Activated CD4-positive, alpha-beta T cell treated with anti-CD3 and anti-CD28 coated beads for 4 hours (primary cell): ENCODE results near the gene TP53INP2.
"Not testable (repeated sequence)": the region's sequence is repeated elsewhere in the genome, so short reads cannot be mapped to it uniquely, and the experiment has no call there.

Source experiments
- DNase-seq, 2 donors: peaks; one replicate each; pipeline ENCODE4 v3.0.0-alpha.2; 2020

TP53INP2 gene, protein sequence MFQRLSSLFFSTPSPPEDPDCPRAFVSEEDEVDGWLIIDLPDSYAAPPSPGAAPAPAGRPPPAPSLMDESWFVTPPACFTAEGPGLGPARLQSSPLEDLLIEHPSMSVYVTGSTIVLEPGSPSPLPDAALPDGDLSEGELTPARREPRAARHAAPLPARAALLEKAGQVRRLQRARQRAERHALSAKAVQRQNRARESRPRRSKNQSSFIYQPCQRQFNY

GRCh38 chr20:34704177-34705007 is at the start of gene TP53INP2:
TP53INP2 (plus strand) TSS chr20:34704344; CDS start chr20:34708740, 4,396 bp downstream.
- peak; percentile 82 to 84 for DNase-seq

DNA sequence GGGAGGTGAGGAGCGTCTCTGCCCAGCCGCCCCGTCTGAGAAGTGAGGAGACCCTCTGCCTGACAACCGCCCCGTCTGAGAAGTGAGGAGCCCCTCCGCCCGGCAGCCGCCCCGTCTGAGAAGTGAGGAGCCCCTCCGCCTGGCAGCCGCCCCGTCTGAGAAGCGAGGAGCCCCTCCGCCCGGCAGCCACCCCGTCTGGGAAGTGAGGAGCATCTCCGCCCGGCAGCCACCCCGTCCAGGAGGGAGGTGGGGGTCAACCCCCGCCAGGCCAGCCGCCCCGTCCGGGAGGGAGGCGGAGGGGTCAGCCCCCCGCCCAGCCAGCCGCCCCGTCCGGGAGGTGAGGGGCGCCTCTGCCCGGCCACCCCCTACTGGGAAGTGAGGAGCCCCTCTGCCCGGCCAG is 45.5 kb upstream of the TP53INP2 start:
- not testable (repeated sequence) for DNase-seq

GRCh38 chr20:34661811-34662210 is 42.3 kb upstream of the TP53INP2 start:
- DNase-seq, result not testable (repeated sequence)

DNA sequence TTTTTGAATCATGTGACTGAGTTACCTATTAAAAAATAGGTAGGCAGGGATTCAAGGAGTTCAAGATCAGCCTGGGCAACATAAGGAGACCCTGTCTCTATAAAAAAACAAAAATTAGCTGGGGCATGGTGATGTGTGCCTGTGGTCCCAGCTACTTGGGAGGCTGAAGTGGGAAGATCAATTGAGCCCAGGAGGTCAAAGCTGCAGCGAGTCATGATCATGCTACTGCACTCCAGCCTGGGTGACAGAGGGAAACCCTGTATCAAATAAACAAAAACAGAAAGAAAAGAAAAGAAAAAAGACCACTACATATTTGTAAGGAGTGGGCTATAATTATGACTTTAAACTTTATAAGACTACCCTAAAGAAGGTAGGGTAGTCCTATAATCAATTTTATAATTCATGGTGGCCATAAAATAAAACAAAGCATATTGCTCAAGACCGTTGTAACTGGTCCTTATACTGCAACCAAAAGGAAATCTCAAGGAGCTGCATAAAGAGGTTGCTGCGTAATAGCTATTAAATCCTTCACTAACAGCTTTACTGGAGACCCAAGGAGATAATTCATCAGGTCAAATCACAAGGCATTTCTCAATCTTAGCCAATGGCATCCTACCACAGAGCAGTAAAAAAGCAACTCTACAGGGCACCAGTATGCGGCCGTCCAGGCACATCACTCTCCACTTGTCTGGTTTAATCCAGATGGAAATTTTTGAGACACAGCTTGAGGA is 40.8 kb upstream of the TP53INP2 start:
- no peak for DNase-seq

DNA sequence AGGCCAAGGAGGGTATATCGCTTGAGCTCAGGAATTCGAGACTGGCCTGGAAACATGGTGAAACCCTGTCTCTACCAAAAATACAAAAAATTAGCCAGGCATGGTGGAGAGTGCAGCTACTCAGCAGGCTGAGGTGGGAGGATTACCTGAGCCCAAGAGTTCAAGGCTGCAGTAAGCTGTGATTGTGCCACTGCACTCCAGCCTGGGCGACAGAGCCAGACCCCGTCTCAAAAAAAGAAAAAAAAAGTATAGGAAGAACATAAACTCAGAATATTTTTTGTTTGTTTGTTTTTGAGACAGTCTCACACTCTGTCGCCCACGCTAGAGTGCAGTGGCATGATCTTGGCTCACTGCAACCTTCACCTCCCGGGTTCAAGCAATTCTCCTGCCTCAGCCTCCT is 39.4 kb upstream of the TP53INP2 start:
- not testable (repeated sequence) for DNase-seq

DNA sequence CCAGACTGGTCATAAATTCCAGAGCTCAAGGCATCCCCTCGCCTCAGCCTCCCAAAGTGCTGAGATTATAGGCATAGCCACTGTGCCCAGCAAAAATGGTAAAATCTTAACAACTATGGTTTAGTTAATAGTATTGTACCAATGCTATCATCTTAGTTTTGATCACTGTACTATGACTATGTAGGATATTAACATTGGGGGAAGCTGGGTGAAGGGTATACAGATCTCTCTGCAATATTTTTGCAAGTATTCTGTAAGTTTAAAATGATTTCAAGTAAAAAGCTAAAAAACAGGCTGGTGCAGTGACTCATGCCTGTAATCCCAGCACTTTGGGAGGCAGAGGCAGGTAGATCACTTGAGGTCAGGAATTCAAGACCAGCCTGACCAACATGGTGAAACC is 35.0 kb upstream of the TP53INP2 start:
- no peak for DNase-seq

GRCh38 chr20:34673412-34673811 is 30.7 kb upstream of the TP53INP2 start:
- DNase-seq, result no peak

DNA sequence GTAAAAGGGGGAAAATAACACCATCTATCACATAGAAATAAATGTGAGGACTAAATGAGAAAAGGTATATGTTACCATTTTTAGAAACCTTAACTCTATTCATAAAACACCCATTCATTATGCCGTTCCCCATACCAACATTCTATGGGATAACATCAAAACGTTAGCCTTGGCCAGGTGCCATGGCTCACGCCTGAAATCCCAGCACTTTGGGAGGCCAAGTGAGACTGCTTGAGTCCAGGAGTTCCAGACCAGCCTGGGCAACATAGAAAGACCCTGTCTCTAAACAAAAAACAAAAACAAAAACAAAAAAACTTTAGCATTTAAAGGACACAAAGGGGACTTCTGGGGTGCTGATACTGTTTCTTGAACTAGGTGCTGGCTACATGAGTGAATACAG is 28.6 kb upstream of the TP53INP2 start:
- no peak for DNase-seq

DNA sequence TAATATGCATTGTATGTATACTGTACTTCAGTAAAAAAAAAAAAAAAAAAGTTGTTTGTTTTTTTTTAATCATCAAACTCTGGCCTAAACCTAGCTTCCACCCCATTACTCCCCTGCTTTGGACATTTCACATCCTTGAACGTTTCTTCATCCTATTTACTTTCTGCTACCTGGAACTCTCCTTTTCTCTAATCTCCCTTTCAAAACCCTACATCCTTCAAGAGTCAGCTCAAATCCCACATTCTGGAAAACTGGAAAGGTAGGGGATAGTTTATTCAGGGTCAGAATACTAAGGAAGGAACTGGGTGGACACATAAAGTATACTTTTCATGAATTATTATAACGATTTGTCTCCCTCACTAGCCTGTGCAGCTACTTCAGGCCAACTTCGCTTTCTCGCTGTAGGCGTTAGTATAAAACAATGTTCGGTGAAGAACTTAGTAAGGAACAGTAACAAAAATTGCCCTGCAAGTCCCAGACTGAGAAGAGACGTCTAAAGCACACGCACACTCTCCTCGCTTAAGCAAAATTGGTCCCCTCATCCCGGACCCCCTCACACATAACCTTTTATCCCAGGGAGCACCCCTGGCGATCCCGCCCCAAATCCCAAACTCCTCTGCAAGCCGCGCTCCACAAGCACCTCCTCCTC is 28.0 kb upstream of the TP53INP2 start:
- DNase-seq, result no peak

DNA sequence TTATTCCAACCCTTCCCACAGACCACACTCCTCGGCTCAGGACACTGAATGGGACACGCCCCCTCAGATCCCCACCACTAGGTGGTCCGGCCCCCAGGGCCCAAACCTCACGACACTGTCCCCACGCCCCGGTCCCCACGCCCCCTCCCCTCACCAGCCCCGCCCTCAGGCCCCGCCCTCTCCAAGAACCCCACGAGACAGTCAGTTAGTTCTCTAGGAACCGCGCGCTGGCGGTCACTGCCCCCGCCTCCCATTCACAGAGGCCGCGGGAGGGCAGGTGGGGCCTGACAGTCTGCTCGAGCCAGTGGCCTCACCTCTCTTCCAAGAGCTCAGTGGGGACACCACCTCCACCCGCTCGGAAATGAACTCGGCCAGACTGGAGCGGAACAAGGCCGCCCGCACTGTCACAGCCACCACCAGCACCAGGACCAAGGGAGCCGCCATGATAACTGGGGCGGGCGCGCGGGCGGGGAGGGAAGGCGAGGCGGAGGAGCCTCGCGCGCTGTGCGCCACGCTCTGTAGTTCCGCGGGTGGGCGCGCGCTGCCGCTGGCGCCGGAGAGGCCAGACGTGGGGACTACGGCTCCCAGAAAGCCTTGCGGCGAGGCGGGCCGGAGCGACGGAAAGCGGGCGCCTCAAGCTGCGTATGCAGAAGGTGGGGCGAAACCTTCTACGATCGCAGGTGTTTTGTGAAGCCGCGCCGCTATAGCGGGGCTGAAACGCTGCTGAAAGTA is 27.3 kb upstream of the TP53INP2 start, which contains the start of gene PIGU:
Gene PIGU, minus strand, starts transcription at position 451 of the 732 bp plus-strand sequence. Its CDS starts 7 bp downstream, at position 444.
- DNase-seq, result peak; percentile 94 to 95

GRCh38 chr20:34680586-34681175 is 23.5 kb upstream of the TP53INP2 start:
- DNase-seq, result no peak

DNA sequence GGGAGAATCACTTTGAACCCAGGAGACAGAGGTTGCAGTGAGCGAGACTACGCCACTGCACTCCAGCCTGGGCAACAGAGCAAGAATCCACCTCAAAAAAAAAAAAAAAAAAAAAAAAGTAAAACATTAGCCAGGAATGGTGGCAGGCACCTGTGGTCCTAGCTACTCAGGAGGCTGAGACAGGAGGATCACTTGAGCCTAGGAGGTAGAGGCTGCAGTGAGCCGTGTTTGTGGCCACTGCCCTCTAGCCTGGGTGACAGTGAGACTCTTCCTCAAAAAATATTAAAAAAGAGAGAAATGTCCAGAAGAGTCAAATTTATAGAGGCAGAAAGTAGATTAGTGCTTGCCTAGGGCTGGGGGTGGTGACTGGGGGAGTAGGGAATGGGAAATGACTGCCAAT is 20.5 kb upstream of the TP53INP2 start:
- no peak for DNase-seq

GRCh38 chr20:34689486-34689885 is 14.7 kb upstream of the TP53INP2 start:
- no peak for DNase-seq

- DNase-seq, result no peak
These were observed 12.3 kb upstream of the TP53INP2 start for GRCh38 chr20:34691838-34692237.

GRCh38 chr20:34693414-34693813 is 10.7 kb upstream of the TP53INP2 start:
- DNase-seq, result no peak

DNA sequence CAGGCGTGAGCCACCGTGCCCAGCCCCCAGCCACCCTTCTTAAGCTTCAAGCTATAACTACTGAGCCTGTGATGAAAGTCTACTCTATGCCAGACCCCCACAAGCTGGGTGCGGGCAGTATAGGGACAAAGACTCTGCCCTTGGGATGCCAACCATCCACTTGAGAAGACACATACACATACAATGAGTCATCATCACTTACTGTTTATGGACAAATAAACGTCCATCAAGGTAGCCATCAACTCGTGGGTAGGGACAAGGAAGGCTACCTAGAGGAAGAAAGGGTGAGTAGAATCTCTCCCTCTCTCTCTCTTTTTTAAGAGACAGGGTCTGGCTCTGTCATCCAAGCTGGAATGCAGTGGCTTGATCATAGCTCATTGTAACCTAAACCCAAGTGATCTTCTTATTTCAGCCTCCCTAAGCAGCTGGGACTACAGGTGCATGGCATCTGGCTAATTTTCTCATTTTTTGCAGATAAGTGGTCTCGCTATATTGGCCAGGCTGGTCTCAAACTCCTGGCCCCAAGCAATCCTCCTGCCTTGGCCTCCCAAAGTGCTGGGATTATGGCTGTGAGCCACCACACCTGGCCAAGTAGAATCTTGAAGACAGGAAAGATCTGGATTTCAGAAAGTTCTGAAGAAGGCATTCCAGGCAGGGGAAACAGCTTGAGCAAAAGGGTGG is 2.6 kb upstream of the TP53INP2 start:
- no peak for DNase-seq

- no peak for DNase-seq
These were observed 1.1 kb upstream of the TP53INP2 start for GRCh38 chr20:34703061-34703423.

DNA sequence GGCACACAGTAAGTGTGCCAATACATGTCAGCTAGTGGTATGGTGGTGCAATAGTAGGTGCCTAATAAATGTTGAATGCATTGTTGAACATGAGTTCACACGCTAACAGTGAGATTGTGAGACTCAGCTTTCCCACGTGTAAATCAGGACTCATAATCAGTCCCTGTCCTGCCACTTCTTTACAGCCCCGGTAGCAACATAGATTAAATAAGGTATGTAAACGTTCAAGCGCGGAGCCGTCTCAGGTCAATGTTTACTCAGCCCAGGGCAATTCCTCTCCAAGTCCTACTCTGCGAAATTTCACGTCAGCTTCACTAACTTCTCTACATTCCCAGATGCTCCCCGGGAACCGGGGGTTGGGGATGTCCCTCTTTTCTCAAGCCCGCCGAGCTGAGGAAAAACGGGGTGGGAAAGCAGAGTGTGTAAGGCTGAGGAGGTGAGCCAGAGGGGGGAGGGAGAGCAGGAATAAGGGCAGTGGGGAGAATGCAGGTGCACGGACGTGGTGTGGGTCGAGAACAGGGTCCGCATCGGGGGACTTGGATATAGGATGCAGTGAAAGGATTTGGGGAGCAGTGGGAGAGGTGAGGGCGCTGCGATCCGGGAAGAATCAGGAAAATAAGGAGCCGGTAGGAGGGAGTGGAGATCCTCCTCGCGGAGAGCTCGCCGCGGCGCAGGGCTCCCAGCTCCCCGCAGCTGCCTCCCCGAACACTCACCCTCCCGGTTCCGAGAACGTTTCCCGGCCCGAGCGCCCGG is 544 bp upstream of the TP53INP2 start:
- DNase-seq, result peak; percentile 6 to 16

- DNase-seq, result no peak
These were observed 858 bp downstream of the TP53INP2 start for GRCh38 chr20:34705008-34705396.
